T-helper 1 cell treated with Interleukin-12 subunit alpha and Interleukin-12 subunit beta and Interleukin-4 antibody, amounts not matched to agents 30 μg/mL and 1 μg/mL, for 36 hours (primary cell): ENCODE results near the gene TYSND1.
A peak's percentile ranks its signal among the peaks of the same experiment; 100 is the strongest.
"Not testable (repeated sequence)": the region's sequence is repeated elsewhere in the genome, so short reads cannot be mapped to it uniquely, and the experiment has no call there.

Source experiments
- H3K27ac Mint-ChIP-seq: one replicate; pipeline ENCODE4 v1.8.0; 2021; ENCODE audit warnings: mild to moderate bottlenecking, mixed read lengths
- H3K27me3 Mint-ChIP-seq: one replicate; pipeline ENCODE4 v1.8.0; 2021; ENCODE audit warnings: low read depth, mixed read lengths
- H3K36me3 Mint-ChIP-seq: one replicate; pipeline ENCODE4 v1.8.0; 2021; ENCODE audit warnings: low read depth, mixed read lengths
- H3K4me1 Mint-ChIP-seq: one replicate; pipeline ENCODE4 v1.8.0; 2021; ENCODE audit warnings: low read depth, mixed read lengths
- H3K4me3 Mint-ChIP-seq: one replicate; pipeline ENCODE4 v1.8.0; 2021; ENCODE audit warnings: mild to moderate bottlenecking, moderate library complexity, mixed read lengths
- H3K9me3 Mint-ChIP-seq: one replicate; pipeline ENCODE4 v1.8.0; 2021; ENCODE audit warnings: mixed read lengths

The TYSND1 gene

GRCh38 chr10:70119197-70119596 lies 27.3 kb downstream of the TYSND1 start:
- H3K27me3 Mint-ChIP-seq: no peaks in the 10 kb centered on the region
- H3K36me3 Mint-ChIP-seq: no peaks in the 10 kb centered on the region
- peaks cover 2% of the 10 kb centered on the region for H3K4me1 Mint-ChIP-seq
- H3K4me3 Mint-ChIP-seq: no peak overlapping the region
- no peak overlapping the region for H3K27ac Mint-ChIP-seq
- H3K9me3 Mint-ChIP-seq: no peaks in the 10 kb centered on the region

- Mint-ChIP-seq H3K36me3 (peaks cover 3% of the 10 kb centered on the region), H3K4me1 (peaks cover 2% of the 10 kb centered on the region), H3K9me3 (no peaks in the 10 kb centered on the region), H3K27me3 (no peaks in the 10 kb centered on the region), H3K4me3 (no peak overlapping the region), H3K27ac (no peak overlapping the region)
Measured at GRCh38 chr10:70118196-70118595, 28.3 kb downstream of the TYSND1 start.

GRCh38 chr10:70117646-70118045 lies 28.9 kb downstream of the TYSND1 start:
- H3K36me3 Mint-ChIP-seq: peaks cover 6% of the 10 kb centered on the region
- H3K9me3 Mint-ChIP-seq: no peaks in the 10 kb centered on the region
- no peak overlapping the region for H3K4me3 Mint-ChIP-seq
- H3K27ac Mint-ChIP-seq: no peak overlapping the region
- H3K4me1 Mint-ChIP-seq: peaks cover 4% of the 10 kb centered on the region
- no peaks in the 10 kb centered on the region for H3K27me3 Mint-ChIP-seq

- H3K9me3 Mint-ChIP-seq: no peaks in the 10 kb centered on the region
- H3K27ac Mint-ChIP-seq: no peak overlapping the region
- H3K36me3 Mint-ChIP-seq: peaks cover 8% of the 10 kb centered on the region
- H3K4me3 Mint-ChIP-seq: no peak overlapping the region
- H3K4me1 Mint-ChIP-seq: peaks cover 6% of the 10 kb centered on the region
- no peaks in the 10 kb centered on the region for H3K27me3 Mint-ChIP-seq
Measured at GRCh38 chr10:70115948-70116682, 30.4 kb downstream of the TYSND1 start.

- H3K9me3 Mint-ChIP-seq: no peaks in the 10 kb centered on the region
- no peak overlapping the region for H3K27ac Mint-ChIP-seq
- peaks cover 8% of the 10 kb centered on the region for H3K36me3 Mint-ChIP-seq
- H3K4me1 Mint-ChIP-seq: peaks cover 6% of the 10 kb centered on the region
- no peaks in the 10 kb centered on the region for H3K27me3 Mint-ChIP-seq
- no peak overlapping the region for H3K4me3 Mint-ChIP-seq
Measured at GRCh38 chr10:70114902-70115301, 31.6 kb downstream of the TYSND1 start.

- Mint-ChIP-seq H3K9me3 (no peaks in the 10 kb centered on the region), H3K4me3 (no peak overlapping the region), H3K4me1 (peaks cover 6% of the 10 kb centered on the region), H3K27me3 (no peaks in the 10 kb centered on the region), H3K36me3 (peaks cover 8% of the 10 kb centered on the region), H3K27ac (no peak overlapping the region)
Measured at GRCh38 chr10:70112071-70112470, 34.4 kb downstream of the TYSND1 start.

GRCh38 chr10:70111496-70111895 lies 35.0 kb downstream of the TYSND1 start:
- H3K27me3 Mint-ChIP-seq: no peaks in the 10 kb centered on the region
- H3K4me1 Mint-ChIP-seq: peaks cover 6% of the 10 kb centered on the region
- H3K27ac Mint-ChIP-seq: peak overlapping the region; percentile 9
- peaks cover 8% of the 10 kb centered on the region for H3K36me3 Mint-ChIP-seq
- no peaks in the 10 kb centered on the region for H3K9me3 Mint-ChIP-seq
- no peak overlapping the region for H3K4me3 Mint-ChIP-seq

- peaks cover 5% of the 10 kb centered on the region for H3K4me1 Mint-ChIP-seq
- H3K9me3 Mint-ChIP-seq: no peaks in the 10 kb centered on the region
- no peaks in the 10 kb centered on the region for H3K27me3 Mint-ChIP-seq
- no peak overlapping the region for H3K4me3 Mint-ChIP-seq
- H3K36me3 Mint-ChIP-seq: peaks cover 8% of the 10 kb centered on the region
- no peak overlapping the region for H3K27ac Mint-ChIP-seq
Measured at GRCh38 chr10:70109064-70109729, 37.3 kb downstream of the TYSND1 start.

GRCh38 chr10:70106958-70107791 lies 39.3 kb downstream of the TYSND1 start:
- no peak overlapping the region for H3K27ac Mint-ChIP-seq
- H3K4me3 Mint-ChIP-seq: no peak overlapping the region
- no peaks in the 10 kb centered on the region for H3K27me3 Mint-ChIP-seq
- H3K9me3 Mint-ChIP-seq: no peaks in the 10 kb centered on the region
- peaks cover 3% of the 10 kb centered on the region for H3K4me1 Mint-ChIP-seq
- peaks cover 2% of the 10 kb centered on the region for H3K36me3 Mint-ChIP-seq

- H3K27ac Mint-ChIP-seq: no peak overlapping the region
- H3K36me3 Mint-ChIP-seq: no peaks in the 10 kb centered on the region
- no peaks in the 10 kb centered on the region for H3K27me3 Mint-ChIP-seq
- H3K4me1 Mint-ChIP-seq: no peaks in the 10 kb centered on the region
- no peaks in the 10 kb centered on the region for H3K9me3 Mint-ChIP-seq
- H3K4me3 Mint-ChIP-seq: no peak overlapping the region
Measured at GRCh38 chr10:70101668-70102067, 44.8 kb downstream of the TYSND1 start.

- not testable (repeated sequence) for H3K36me3 Mint-ChIP-seq, H3K4me1 Mint-ChIP-seq, H3K27me3 Mint-ChIP-seq, H3K27ac Mint-ChIP-seq, H3K9me3 Mint-ChIP-seq, H3K4me3 Mint-ChIP-seq
Measured at GRCh38 chr10:70101068-70101562, 45.4 kb downstream of the TYSND1 start.

GRCh38 chr10:70098271-70098670 lies 48.2 kb downstream of the TYSND1 start:
- peaks cover 3% of the 10 kb centered on the region for H3K27me3 Mint-ChIP-seq
- H3K4me1 Mint-ChIP-seq: peaks cover 4% of the 10 kb centered on the region
- no peaks in the 10 kb centered on the region for H3K36me3 Mint-ChIP-seq
- H3K9me3 Mint-ChIP-seq: no peaks in the 10 kb centered on the region
- no peak overlapping the region for H3K4me3 Mint-ChIP-seq
- no peak overlapping the region for H3K27ac Mint-ChIP-seq

- no peak overlapping the region for H3K4me3 Mint-ChIP-seq
- no peaks in the 10 kb centered on the region for H3K9me3 Mint-ChIP-seq
- peaks cover 3% of the 10 kb centered on the region for H3K27me3 Mint-ChIP-seq
- H3K27ac Mint-ChIP-seq: no peak overlapping the region
- peaks cover 8% of the 10 kb centered on the region for H3K4me1 Mint-ChIP-seq
- H3K36me3 Mint-ChIP-seq: no peaks in the 10 kb centered on the region
Measured at GRCh38 chr10:70097459-70097858, 49.0 kb downstream of the TYSND1 start.

- H3K4me1 Mint-ChIP-seq: peaks cover 14% of the 10 kb centered on the region
- no peaks in the 10 kb centered on the region for H3K36me3 Mint-ChIP-seq
- no peak overlapping the region for H3K4me3 Mint-ChIP-seq
- H3K9me3 Mint-ChIP-seq: no peaks in the 10 kb centered on the region
- no peak overlapping the region for H3K27ac Mint-ChIP-seq
- peaks cover 3% of the 10 kb centered on the region for H3K27me3 Mint-ChIP-seq
Measured at GRCh38 chr10:70096705-70097420, 49.6 kb downstream of the TYSND1 start.
